GM19324 (cell line): ENCODE measurements around the gene CYP51A1.
"Not testable (repeated sequence)": the region's sequence is repeated elsewhere in the genome, so short reads cannot be mapped to it uniquely, and the experiment has no call there.

ENCODE experiments used
- ATAC-seq: cut with Tn5 transposase; IDR thresholded peaks from one replicate; pipeline ENCODE4 v1.9.1; 2021; ENCODE audit warnings: mild to moderate bottlenecking, moderate library complexity; ENCODE audit not compliant: unreplicated experiment, low FRiP score

The CYP51A1 gene

GRCh38 chr7:92134271-92135051 lies at the start of gene CYP51A1:
CYP51A1 (minus strand) TSS chr7:92134477; CDS start chr7:92134364, 113 bp downstream.
- ATAC-seq, result peak; percentile 88

- peak; percentile 92 for ATAC-seq
These were observed 44.9 kb upstream of the CYP51A1 start, which contains the start of gene LRRD1 for GRCh38 chr7:92178928-92179924. LRRD1 (minus strand) TSS chr7:92179142; CDS start chr7:92165202, 13,940 bp downstream.

GRCh38 chr7:92177362-92177761 lies 43.1 kb upstream of the CYP51A1 start:
- ATAC-seq, result no peak

- not testable (repeated sequence) for ATAC-seq
These were observed 35.3 kb upstream of the CYP51A1 start for GRCh38 chr7:92169529-92169928.

- no peak for ATAC-seq
These were observed 27.0 kb upstream of the CYP51A1 start for GRCh38 chr7:92161271-92161670.

GRCh38 chr7:92158660-92159575 lies 24.6 kb upstream of the CYP51A1 start:
- ATAC-seq, result peak; percentile 54

- no peak for ATAC-seq
These were observed 22.7 kb upstream of the CYP51A1 start for GRCh38 chr7:92156990-92157389.

- ATAC-seq, result no peak
These were observed 20.9 kb upstream of the CYP51A1 start for GRCh38 chr7:92155108-92155739.

- ATAC-seq, result no peak
These were observed 16.3 kb upstream of the CYP51A1 start for GRCh38 chr7:92150450-92151017.

GRCh38 chr7:92149736-92150239 lies 15.5 kb upstream of the CYP51A1 start:
- no peak for ATAC-seq

- not testable (repeated sequence) for ATAC-seq
These were observed 9.1 kb upstream of the CYP51A1 start for GRCh38 chr7:92143192-92143880.

- ATAC-seq, result not testable (repeated sequence)
These were observed 8.5 kb upstream of the CYP51A1 start for GRCh38 chr7:92142791-92143190.

GRCh38 chr7:92141161-92141560 lies 6.9 kb upstream of the CYP51A1 start:
- no peak for ATAC-seq

GRCh38 chr7:92137557-92137956 lies 3.3 kb upstream of the CYP51A1 start:
- no peak for ATAC-seq

GRCh38 chr7:92135052-92135889 lies 994 bp upstream of the CYP51A1 start:
- ATAC-seq, result no peak

- peak; percentile 36 for ATAC-seq
These were observed 473 bp downstream of the CYP51A1 start for GRCh38 chr7:92133737-92134270.

GRCh38 chr7:92133133-92133736 lies 1.0 kb downstream of the CYP51A1 start:
- no peak for ATAC-seq
